LNCAP (cell line): ENCODE results near the gene ASB15.

Source experiments
- CTCF ChIP-seq: fragments of 450-650 bp; IDR thresholded peaks from 2 replicates; pipeline ENCODE4 v1.5.1; 2017; ENCODE audit warnings: mild to moderate bottlenecking

ASB15 gene

DNA sequence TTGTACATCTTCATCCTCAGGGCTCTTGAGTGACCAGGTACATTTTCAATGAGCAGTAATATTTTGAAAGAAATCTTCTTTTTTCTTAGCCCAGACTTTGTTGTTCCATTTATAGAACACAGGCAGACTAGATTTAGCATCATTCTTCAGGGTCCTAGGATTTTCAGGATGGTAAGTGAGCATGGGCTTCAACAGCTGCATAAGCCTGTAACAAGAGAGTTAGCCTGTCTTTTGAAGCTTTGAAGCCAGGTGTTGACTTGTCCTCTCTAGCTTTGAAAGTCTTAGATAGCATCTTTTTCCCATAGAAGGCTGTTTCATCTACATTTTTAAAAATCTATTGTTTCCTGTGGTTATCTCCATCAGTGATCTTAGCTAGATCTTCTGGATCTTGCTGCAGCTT lies 39.5 kb upstream of the ASB15 start:
- TF ChIP-seq CTCF: no peak

GRCh38 chr7:123569352-123570010 lies 32.1 kb upstream of the ASB15 start:
- TF ChIP-seq CTCF: no peak

DNA sequence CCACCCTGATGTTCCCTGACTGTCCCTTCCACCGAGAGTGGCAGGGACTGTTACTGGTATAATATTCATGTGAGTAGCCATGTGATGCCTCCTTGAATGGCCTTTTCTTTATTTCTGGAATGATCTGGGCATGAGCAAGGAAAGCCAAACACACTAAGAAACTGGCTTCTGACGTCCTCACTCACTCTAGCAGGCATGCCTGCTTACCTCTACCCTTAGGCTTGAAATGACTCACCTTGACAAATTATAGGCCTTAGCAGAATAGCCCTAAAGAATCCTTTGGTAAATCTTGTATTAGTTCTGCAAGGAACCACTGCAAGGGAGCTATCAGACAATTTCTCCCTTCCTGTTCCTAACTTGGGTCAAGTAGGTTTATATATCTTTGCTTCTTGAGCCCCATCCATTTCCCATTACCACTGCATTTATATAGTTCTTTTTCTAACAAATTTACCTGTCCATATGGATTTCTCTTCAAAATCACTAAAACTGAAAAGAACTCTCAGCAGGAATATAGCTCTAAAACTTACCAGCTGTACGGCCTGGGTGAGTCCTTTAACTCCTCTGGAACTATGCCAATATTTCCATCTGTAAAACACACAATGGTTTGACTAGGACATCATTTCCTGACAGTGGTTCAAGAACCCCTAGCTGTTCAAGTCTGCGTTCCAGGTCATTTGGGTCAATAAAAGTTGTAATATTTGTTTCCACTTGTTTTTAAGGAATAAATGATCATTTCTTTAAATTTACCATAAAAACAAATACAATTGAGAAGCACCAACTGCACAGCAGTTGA lies 31.0 kb upstream of the ASB15 start:
- no peak for TF ChIP-seq CTCF

- TF ChIP-seq CTCF: no peak
Measured at GRCh38 chr7:123571187-123571586, 30.4 kb upstream of the ASB15 start.

DNA sequence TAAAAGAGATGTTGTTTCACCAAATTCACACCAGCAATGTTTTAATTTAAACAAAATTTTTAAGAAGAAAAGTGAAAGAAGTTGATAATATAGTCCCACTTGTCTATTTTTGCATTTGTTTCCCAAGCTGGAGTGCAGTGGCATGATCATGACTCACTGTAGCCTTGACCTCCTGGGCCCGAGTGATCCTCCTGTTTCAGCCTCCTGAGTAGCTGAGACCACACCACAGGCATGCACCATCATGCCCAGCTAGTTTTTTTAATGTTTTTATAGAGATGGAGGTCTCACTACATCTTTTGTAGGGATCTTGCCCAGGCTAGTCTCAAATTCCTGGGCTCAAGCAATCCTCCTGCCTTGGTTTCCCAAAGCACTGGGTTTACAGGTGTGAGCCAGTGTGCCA lies 29.9 kb upstream of the ASB15 start:
- no peak for TF ChIP-seq CTCF

- TF ChIP-seq CTCF: no peak
Measured at GRCh38 chr7:123573341-123573740, 28.3 kb upstream of the ASB15 start.

DNA sequence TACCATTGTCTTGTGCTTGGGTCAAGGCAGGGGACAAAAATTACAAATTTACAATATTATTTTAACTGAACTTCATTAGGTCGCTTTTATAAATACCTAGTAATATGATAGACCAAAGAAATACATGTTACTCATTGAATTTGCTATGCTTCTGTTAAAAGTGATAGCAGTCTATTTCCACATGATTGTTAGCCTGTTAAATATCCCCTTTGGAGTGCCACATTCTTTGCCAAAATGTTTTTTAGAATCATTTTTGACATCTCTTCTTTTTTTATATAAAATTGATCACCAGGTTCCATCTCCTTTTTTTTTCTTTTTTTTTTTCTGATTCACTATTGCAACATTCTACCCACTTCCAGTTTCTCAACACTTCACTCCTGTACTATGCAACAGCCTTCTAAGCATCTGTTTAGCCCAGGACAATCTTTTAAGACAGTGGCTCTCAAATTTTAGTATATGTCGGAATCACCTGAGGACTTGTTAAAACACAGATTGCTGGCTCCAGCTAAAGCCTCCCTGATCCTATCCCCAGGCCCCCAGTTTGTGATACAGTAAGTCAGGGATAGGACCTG lies 27.6 kb upstream of the ASB15 start:
- no peak for TF ChIP-seq CTCF
